ENCODE results near the gene ACTR5. TPM values are rescaled to one million over a fixed set of nuclear protein-coding genes. Genes with fewer than 3 reads are reported as not detected.

ACTR5 gene
- total RNA-seq, 1 experiment from 2014 or later: 22.0 TPM

- ATAC-seq: no peak
Observed at GRCh38 chr20:38771621-38772020, 23.4 kb downstream of the ACTR5 start.

More at GRCh38 chr20:38771621-38772020, 23.4 kb downstream of the ACTR5 start:
- peaks cover 6 to 14% of the 10 kb centered on the region in 2 experiments; a peak in 3 of 4 replicates for H3K4me1 ChIP-seq (ENCODE audit: control insufficient read depth in 1 of 2, insufficient read depth in 2 of 2, low read length in 2 of 2)
- no peaks in the 10 kb centered on the region for H3K9me3 ChIP-seq (ENCODE audit: control insufficient read depth in 1 of 2, insufficient read depth in 1 of 2, low read depth in 1 of 2, low read length in 2 of 2)
- no peaks in the 10 kb centered on the region for H4K20me1 ChIP-seq (ENCODE audit: insufficient read depth)
- no peak overlapping the region for H3K9ac ChIP-seq (ENCODE audit: low read length)
- H3K4me3 ChIP-seq (replicated peaks in 1 of 2; ENCODE audit: low read depth in 1 of 2, low read length in 2 of 2): no peak overlapping the region
- RAD21 ChIA-PET (ENCODE audit: low non-redundant PET in 1 of 2, low total read pairs in 2 of 2, uncharacterized antibody in 2 of 2, unreplicated experiment in 2 of 2): no interaction called here
- CTCF ChIA-PET: no interaction called here
- no peaks in the 10 kb centered on the region for H3K27me3 ChIP-seq (ENCODE audit: insufficient read depth, low read length)
- TF ChIP-seq FOSL1 (IDR thresholded peaks at IDR 0.05; ENCODE audit: low read depth) (no peak), POLR2A (IDR thresholded peaks at IDR 0.05; ENCODE audit: borderline replicate concordance, extremely low read depth, insufficient read depth, insufficient read length) (no peak), EZH2 (IDR thresholded peaks at IDR 0.05) (no peak), REST (IDR thresholded peaks at IDR 0.05; ENCODE audit: low read depth) (no peak)
- no peaks in the 10 kb centered on the region for H3K9me2 ChIP-seq (ENCODE audit: insufficient read depth)
- H3K79me2 ChIP-seq (ENCODE audit: insufficient read depth, low read length): no peaks in the 10 kb centered on the region
- BruUV-seq (replicated peaks): no TSS peak
- peaks cover 51 to 55% of the 10 kb centered on the region in 2 experiments for H3K36me3 ChIP-seq (ENCODE audit: control insufficient read depth in 1 of 2, insufficient read depth in 2 of 2, low read length in 2 of 2)
- no peak for DNase-seq (ENCODE audit: low read depth, low spot score)
- no peak overlapping the region for H2AFZ ChIP-seq (ENCODE audit: low read depth, low read length, poor library complexity, severe bottlenecking)
- POLR2A ChIA-PET: no interaction called here
- H3K27ac ChIP-seq (ENCODE audit: low read depth, low read length): no peak overlapping the region
- H3K4me2 ChIP-seq (ENCODE audit: low read length): no peak overlapping the region
- intact Hi-C loops (cut with micrococcal nuclease): no loop called here

All from HCT116 (cell line).